Astrocyte of the hippocampus (primary cell): ENCODE data around the gene IFIH1.

Experiments
- DNase-seq: peaks from one replicate; pipeline ENCODE4 v3.0.0; 2011; ENCODE audit warnings: low read depth, low spot score

IFIH1 gene

GRCh38 chr2:162318328-162319180, at the start of gene IFIH1:
Gene IFIH1 (minus strand): TSS chr2:162318684. CDS start chr2:162318307, 377 bp downstream.
- DNase-seq = peak; percentile 93

- DNase-seq = no peak
Observed at GRCh38 chr2:162365392-162365791, 46.9 kb upstream of the IFIH1 start.

GRCh38 chr2:162344617-162344950, 26.1 kb upstream of the IFIH1 start:
- no peak for DNase-seq

GRCh38 chr2:162343824-162344616, 25.5 kb upstream of the IFIH1 start, which contains the start of gene GCA:
Gene GCA (plus strand): TSS chr2:162344132. CDS start chr2:162344249, 117 bp downstream.
- DNase-seq = peak; percentile 98

- no peak for DNase-seq
Observed at GRCh38 chr2:162343492-162343823, 25.0 kb upstream of the IFIH1 start.

GRCh38 chr2:162342841-162343240, 24.4 kb upstream of the IFIH1 start:
- DNase-seq = no peak

- no peak for DNase-seq
Observed at GRCh38 chr2:162342321-162342720, 23.8 kb upstream of the IFIH1 start.

- DNase-seq = no peak
Observed at GRCh38 chr2:162340822-162341221, 22.3 kb upstream of the IFIH1 start.

- no peak for DNase-seq
Observed at GRCh38 chr2:162337868-162338267, 19.4 kb upstream of the IFIH1 start.

GRCh38 chr2:162333968-162334367, 15.5 kb upstream of the IFIH1 start:
- DNase-seq = no peak

GRCh38 chr2:162330881-162331280, 12.4 kb upstream of the IFIH1 start:
- DNase-seq = peak; percentile 46

GRCh38 chr2:162328424-162329157, 10.1 kb upstream of the IFIH1 start:
- no peak for DNase-seq

GRCh38 chr2:162327806-162328205, 9.3 kb upstream of the IFIH1 start:
- no peak for DNase-seq

GRCh38 chr2:162327134-162327769, 8.8 kb upstream of the IFIH1 start:
- DNase-seq = no peak

GRCh38 chr2:162324953-162325352, 6.5 kb upstream of the IFIH1 start:
- no peak for DNase-seq

GRCh38 chr2:162320864-162321517, 2.5 kb upstream of the IFIH1 start:
- no peak for DNase-seq

GRCh38 chr2:162317861-162318327, 590 bp downstream of the IFIH1 start:
- peak; percentile 29 for DNase-seq

- no peak for DNase-seq
Observed at GRCh38 chr2:162317058-162317742, 1.3 kb downstream of the IFIH1 start.

GRCh38 chr2:162316590-162316989, 1.9 kb downstream of the IFIH1 start:
- no peak for DNase-seq

- no peak for DNase-seq
Observed at GRCh38 chr2:162315938-162316337, 2.5 kb downstream of the IFIH1 start.
